ENCODE measurements around the gene DLG5.

DNA sequence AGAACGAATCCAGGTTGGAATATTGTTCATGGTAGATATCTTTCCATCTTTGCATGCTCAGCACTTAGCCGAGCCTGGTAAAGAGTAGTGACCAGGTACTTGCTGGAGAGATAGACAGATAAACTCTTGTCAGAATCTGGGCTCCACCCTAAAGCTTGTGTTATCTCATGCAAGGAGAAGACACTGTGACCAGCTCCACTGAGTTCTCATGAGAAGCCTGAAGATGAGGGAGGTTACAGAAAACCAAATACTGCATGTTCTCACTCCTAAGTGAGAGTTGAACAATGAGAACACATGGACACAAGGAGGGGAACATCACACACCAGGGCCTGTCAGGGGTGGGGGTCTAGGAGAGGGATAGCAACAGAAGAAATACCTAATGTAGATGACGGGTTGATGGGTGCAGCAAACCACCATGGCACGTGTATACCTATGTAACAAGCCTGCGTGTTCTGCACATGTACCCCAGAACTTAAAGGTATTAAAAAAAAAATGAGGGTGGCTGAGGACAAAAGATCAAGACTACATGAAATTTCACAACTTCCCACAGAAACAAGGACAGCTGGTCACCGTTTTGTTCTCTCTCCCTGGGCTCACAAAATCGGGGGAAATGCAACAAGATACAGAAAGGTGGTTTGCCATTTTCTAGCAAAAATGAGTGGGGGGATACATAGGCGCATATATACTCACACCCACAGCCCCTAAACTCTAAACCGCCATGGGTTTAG lies 17.4 kb downstream of the DLG5 start:
- TF ChIP-seq TAF1 (IDR thresholded peaks at IDR 0.05; ENCODE audit: borderline replicate concordance, low read depth, low read length): no peak
- TF ChIP-seq, protein P1, sequence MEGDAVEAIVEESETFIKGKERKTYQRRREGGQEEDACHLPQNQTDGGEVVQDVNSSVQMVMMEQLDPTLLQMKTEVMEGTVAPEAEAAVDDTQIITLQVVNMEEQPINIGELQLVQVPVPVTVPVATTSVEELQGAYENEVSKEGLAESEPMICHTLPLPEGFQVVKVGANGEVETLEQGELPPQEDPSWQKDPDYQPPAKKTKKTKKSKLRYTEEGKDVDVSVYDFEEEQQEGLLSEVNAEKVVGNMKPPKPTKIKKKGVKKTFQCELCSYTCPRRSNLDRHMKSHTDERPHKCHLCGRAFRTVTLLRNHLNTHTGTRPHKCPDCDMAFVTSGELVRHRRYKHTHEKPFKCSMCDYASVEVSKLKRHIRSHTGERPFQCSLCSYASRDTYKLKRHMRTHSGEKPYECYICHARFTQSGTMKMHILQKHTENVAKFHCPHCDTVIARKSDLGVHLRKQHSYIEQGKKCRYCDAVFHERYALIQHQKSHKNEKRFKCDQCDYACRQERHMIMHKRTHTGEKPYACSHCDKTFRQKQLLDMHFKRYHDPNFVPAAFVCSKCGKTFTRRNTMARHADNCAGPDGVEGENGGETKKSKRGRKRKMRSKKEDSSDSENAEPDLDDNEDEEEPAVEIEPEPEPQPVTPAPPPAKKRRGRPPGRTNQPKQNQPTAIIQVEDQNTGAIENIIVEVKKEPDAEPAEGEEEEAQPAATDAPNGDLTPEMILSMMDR (IDR thresholded peaks at IDR 0.05): no peak
- TF ChIP-seq EP300 (IDR thresholded peaks at IDR 0.05; ENCODE audit: borderline replicate concordance in 1 of 2, low read depth in 1 of 2, low read length in 1 of 2): no peak
- no peak for TF ChIP-seq FOXJ3 (CRISPR knock-in tag; IDR thresholded peaks at IDR 0.05)
- no peak for TF ChIP-seq POLR2AphosphoS5 (IDR thresholded peaks at IDR 0.05; ENCODE audit: low read depth, low read length)
